ENCODE results near the gene SYMPK.

Gene SYMPK

DNA sequence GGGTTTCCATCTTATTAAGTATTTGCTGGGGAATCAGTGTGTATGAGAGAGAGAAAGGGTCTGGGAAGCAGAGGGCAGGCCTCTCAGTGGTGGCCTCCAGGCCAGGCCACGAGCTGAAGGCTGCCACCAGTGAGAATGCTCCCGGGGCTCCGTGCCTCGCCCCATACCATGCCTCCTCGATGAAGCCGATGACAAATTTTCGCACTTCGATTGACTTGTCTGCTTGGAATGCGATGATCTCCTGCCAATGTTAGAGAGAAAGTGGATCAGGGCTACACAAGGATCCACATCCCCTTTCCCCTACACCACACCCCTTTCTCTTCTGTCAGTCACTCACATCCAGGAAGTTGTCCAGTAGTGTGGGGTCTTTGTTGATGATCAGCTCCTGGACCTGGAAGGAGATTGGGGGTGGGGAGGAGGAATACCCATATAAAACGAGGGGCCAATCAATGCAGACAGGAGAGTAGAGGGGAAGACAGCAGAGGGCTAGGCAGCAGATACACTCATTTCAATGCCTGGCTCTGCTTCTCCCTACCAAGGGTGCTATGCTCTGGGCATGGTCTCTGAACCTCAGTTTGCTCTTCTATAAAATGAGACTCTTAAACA, 10.7 kb downstream of the SYMPK start:
- no peak for TF ChIP-seq POLR2AphosphoS5 (IDR thresholded peaks at IDR 0.05; ENCODE audit: borderline replicate concordance, low read depth, low read length)
- no peak for TF ChIP-seq EZH2 (IDR thresholded peaks at IDR 0.05)
- TF ChIP-seq FOXP2 (optimal IDR thresholded peaks at IDR 0.05; ENCODE audit: control extremely low read depth, extremely low read length, insufficient read depth) = no peak
- no peak overlapping the region for H3K9ac ChIP-seq (ENCODE audit: insufficient read length)
- H3K9me3 ChIP-seq (ENCODE audit: low read depth, low read length) = no peaks in the 10 kb centered on the region
- DNase-seq (ENCODE audit: low read depth, low spot score) = no peak
- no peak overlapping the region for H3K4me3 ChIP-seq
- no peak overlapping the region for H3K27ac ChIP-seq
- peaks cover 57% of the 10 kb centered on the region for H3K36me3 ChIP-seq (ENCODE audit: insufficient read depth, low read length)

DNA sequence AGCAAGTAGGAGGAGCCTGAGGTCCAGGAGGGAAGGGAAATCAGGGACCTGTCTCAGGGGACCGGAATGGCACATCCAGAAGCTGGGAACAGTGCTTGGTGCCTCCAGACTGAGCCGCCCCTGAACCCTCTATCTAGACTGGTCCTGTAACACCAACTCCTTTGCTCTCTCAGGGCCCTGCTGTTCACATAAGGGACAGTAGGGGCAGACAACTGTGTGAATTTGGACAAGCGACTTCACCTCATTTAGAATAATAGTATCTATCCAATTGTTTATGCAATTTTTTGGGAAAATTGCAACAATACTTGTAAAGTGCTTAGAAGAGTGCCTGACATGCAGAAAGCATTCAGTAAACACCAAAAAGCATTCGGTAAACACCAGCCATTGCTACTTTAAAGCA, 14.0 kb downstream of the SYMPK start:
- DNase-seq (ENCODE audit: low read depth, low spot score) = no peak
- Histone ChIP-seq H3K4me3 (no peak overlapping the region), H3K9ac (ENCODE audit: insufficient read length) (no peak overlapping the region), H3K9me3 (ENCODE audit: low read depth, low read length) (no peaks in the 10 kb centered on the region), H3K36me3 (ENCODE audit: insufficient read depth, low read length) (peaks cover 78% of the 10 kb centered on the region), H3K27ac (no peak overlapping the region)
- TF ChIP-seq EZH2 (IDR thresholded peaks at IDR 0.05) (no peak), POLR2AphosphoS5 (IDR thresholded peaks at IDR 0.05; ENCODE audit: borderline replicate concordance, low read depth, low read length) (no peak), FOXP2 (optimal IDR thresholded peaks at IDR 0.05; ENCODE audit: control extremely low read depth, extremely low read length, insufficient read depth) (no peak)

DNA sequence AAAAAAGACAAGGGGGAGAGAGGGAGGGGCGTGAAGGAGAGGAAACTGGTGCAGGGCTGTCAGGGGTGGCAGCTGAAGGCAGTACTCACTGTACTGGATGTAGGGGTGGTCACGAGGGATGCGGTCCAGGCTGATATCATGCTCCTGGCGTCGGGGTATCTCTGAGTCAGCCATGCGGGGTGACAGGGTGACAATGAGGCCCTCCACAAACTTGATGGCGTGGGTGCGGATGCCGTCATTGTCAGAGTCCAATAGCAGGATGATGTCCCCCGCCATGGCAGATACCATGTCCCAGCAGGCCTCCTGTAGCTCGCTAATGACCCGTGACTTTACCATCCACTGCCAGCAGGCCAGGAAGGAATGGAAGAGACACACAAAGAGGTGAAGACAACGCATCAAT, 15.3 kb downstream of the SYMPK start:
- Histone ChIP-seq H3K27ac (no peak overlapping the region), H3K9ac (ENCODE audit: insufficient read length) (no peak overlapping the region), H3K36me3 (ENCODE audit: insufficient read depth, low read length) (peaks cover 80% of the 10 kb centered on the region), H3K4me3 (no peak overlapping the region), H3K9me3 (ENCODE audit: low read depth, low read length) (no peaks in the 10 kb centered on the region)
- TF ChIP-seq EZH2 (IDR thresholded peaks at IDR 0.05) = no peak
- no peak for TF ChIP-seq FOXP2 (optimal IDR thresholded peaks at IDR 0.05; ENCODE audit: control extremely low read depth, extremely low read length, insufficient read depth)
- no peak for TF ChIP-seq POLR2AphosphoS5 (IDR thresholded peaks at IDR 0.05; ENCODE audit: borderline replicate concordance, low read depth, low read length)
- no peak for DNase-seq (ENCODE audit: low read depth, low spot score)

DNA sequence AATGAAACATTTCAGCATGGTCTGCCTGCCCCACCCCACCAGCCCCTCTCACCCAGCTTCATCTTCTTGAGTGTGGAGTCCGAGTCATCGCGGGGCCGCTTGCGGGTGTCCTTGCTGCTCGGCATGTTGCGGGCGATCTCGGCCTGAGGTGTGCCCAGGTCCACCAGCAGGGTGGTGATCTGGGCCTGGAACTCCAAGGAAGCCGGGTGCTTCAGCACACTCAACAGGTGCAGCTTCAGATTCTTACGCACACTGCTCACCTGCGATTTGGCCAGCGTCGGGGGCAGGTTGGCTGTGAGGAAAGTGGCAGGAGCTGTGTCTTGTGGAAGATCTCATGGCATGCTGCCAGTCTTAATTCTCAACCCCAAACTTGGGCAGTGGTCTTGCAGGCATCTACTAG, 20.7 kb downstream of the SYMPK start:
- no peak for TF ChIP-seq EZH2 (IDR thresholded peaks at IDR 0.05)
- TF ChIP-seq POLR2AphosphoS5 (IDR thresholded peaks at IDR 0.05; ENCODE audit: borderline replicate concordance, low read depth, low read length) = no peak
- no peak for TF ChIP-seq FOXP2 (optimal IDR thresholded peaks at IDR 0.05; ENCODE audit: control extremely low read depth, extremely low read length, insufficient read depth)
- no peak for DNase-seq (ENCODE audit: low read depth, low spot score)
- H3K9ac ChIP-seq (ENCODE audit: insufficient read length) = no peak overlapping the region
- no peaks in the 10 kb centered on the region for H3K9me3 ChIP-seq (ENCODE audit: low read depth, low read length)
- H3K36me3 ChIP-seq (ENCODE audit: insufficient read depth, low read length) = peaks cover 87% of the 10 kb centered on the region
- H3K4me3 ChIP-seq = no peak overlapping the region
- H3K27ac ChIP-seq = no peak overlapping the region

DNA sequence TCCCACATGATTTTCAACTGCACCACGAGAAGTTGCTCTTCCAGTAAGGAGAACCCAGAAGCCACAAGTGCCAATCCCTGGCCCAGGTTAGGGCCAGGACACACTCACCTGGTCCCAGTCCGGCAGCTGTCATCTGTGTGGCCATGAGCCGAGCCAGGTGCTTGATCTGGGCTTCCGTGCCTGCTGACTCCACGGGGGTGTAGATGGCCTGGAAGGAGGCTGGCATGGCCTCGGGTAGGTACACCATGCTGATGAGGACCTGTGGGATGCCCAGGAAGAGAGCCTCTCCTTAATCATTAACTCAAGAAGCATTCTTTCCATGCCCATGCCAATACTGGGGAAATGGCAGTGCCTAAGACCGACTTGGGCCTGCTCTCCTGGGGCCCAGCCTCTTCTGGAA, 28.0 kb downstream of the SYMPK start:
- no peaks in the 10 kb centered on the region for H3K9me3 ChIP-seq (ENCODE audit: low read depth, low read length)
- H3K4me3 ChIP-seq = no peak overlapping the region
- no peak for TF ChIP-seq EZH2 (IDR thresholded peaks at IDR 0.05)
- no peak for TF ChIP-seq POLR2AphosphoS5 (IDR thresholded peaks at IDR 0.05; ENCODE audit: borderline replicate concordance, low read depth, low read length)
- TF ChIP-seq FOXP2 (optimal IDR thresholded peaks at IDR 0.05; ENCODE audit: control extremely low read depth, extremely low read length, insufficient read depth) = no peak
- no peak overlapping the region for H3K9ac ChIP-seq (ENCODE audit: insufficient read length)
- H3K36me3 ChIP-seq (ENCODE audit: insufficient read depth, low read length) = peaks cover 75% of the 10 kb centered on the region
- DNase-seq (ENCODE audit: low read depth, low spot score) = no peak
- H3K27ac ChIP-seq = no peak overlapping the region

DNA sequence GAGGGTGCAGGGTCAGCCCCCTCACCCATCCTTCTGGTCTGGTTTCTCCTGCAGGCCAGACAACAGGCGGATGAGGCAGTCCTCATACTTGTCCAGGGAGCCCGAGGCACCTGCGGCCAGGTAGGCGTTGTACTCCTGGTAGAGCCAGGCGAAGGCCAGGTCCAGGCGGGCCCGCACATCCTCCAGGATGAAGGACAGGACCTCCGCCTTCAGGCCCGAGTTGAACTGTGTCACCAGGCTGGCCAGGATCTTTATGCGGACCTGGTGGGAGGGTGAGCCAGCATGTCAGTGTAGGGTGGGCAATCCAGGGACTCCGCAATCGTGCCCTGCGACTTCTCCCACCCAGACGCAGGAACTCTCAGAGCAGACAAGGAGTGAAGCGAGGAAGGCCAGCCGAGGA, 34.0 kb downstream of the SYMPK start:
- no peak for DNase-seq (ENCODE audit: low read depth, low spot score)
- Histone ChIP-seq H3K9me3 (ENCODE audit: low read depth, low read length) (no peaks in the 10 kb centered on the region), H3K4me3 (no peak overlapping the region), H3K27ac (no peak overlapping the region), H3K36me3 (ENCODE audit: insufficient read depth, low read length) (peaks cover 72% of the 10 kb centered on the region; the same call in 1 of the 2 replicates), H3K9ac (ENCODE audit: insufficient read length) (no peak overlapping the region)
- TF ChIP-seq EZH2 (IDR thresholded peaks at IDR 0.05) (no peak), POLR2AphosphoS5 (IDR thresholded peaks at IDR 0.05; ENCODE audit: borderline replicate concordance, low read depth, low read length) (no peak), FOXP2 (optimal IDR thresholded peaks at IDR 0.05; ENCODE audit: control extremely low read depth, extremely low read length, insufficient read depth) (no peak)

DNA sequence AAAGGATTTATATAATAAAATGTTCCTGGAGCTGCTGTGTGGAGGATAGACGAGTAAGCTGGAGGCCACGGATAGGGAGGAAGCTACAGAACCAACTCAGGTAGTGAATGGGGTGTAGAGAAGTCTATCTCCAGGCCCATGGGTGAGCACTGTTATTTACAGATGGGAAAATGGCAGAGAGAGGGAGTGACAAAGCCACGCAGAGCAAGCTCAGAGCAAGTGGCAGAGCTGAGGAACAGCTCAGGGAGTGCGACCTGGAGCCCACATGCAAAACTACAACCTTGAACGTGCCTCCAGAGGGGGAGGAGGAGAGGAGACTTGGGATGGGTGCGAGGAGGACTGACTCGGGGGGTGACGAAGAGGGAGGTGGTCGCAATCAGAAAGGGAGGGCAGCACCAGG, 34.4 kb downstream of the SYMPK start:
- Histone ChIP-seq H3K36me3 (ENCODE audit: insufficient read depth, low read length) (peaks cover 72% of the 10 kb centered on the region; the same call in 1 of the 2 replicates), H3K27ac (no peak overlapping the region), H3K9ac (ENCODE audit: insufficient read length) (no peak overlapping the region), H3K9me3 (ENCODE audit: low read depth, low read length) (no peaks in the 10 kb centered on the region), H3K4me3 (no peak overlapping the region)
- TF ChIP-seq EZH2 (IDR thresholded peaks at IDR 0.05) = no peak
- no peak for TF ChIP-seq FOXP2 (optimal IDR thresholded peaks at IDR 0.05; ENCODE audit: control extremely low read depth, extremely low read length, insufficient read depth)
- no peak for TF ChIP-seq POLR2AphosphoS5 (IDR thresholded peaks at IDR 0.05; ENCODE audit: borderline replicate concordance, low read depth, low read length)
- no peak for DNase-seq (ENCODE audit: low read depth, low spot score)

DNA sequence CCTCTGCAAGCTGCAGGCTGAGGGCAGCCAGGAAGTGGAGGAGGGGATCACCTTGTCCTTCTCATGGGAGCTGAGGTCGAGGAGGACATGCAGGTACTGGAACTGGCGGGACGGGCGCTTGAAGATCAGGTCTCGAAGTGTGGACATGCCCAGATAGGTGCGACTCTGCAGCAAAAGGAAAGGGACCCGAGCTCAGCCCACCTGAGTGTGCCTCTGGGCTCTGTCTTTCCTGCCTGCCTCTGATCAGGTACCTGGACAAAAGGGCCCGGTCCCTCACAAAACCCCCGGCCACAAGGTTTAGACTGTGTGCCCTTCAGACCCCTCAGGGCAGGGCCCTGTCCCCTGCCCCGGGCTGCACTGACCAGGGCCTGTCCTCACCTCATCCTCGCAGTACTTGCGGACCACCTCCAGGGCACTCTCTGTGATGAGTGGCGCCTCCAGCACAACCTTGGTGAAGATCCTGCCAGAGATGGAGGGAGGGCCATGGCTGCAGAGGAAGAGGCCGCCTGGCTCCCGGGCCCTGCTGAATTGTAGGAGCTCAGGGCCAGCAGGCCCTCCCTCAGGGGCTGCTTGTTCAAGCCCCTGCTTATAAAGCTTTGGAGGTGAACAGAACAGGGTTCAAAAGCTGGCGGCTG, 35.4 kb downstream of the SYMPK start:
- H3K9me3 ChIP-seq (ENCODE audit: low read depth, low read length) = no peaks in the 10 kb centered on the region
- H3K36me3 ChIP-seq (ENCODE audit: insufficient read depth, low read length) = peaks cover 72% of the 10 kb centered on the region; the same call in 1 of the 2 replicates
- TF ChIP-seq EZH2 (IDR thresholded peaks at IDR 0.05) (no peak), FOXP2 (optimal IDR thresholded peaks at IDR 0.05; ENCODE audit: control extremely low read depth, extremely low read length, insufficient read depth) (no peak), POLR2AphosphoS5 (IDR thresholded peaks at IDR 0.05; ENCODE audit: borderline replicate concordance, low read depth, low read length) (no peak)
- H3K4me3 ChIP-seq = no peak overlapping the region
- no peak for DNase-seq (ENCODE audit: low read depth, low spot score)
- H3K9ac ChIP-seq (ENCODE audit: insufficient read length) = no peak overlapping the region
- no peak overlapping the region for H3K27ac ChIP-seq

All from SK-N-MC (cell line).